22Rv1 (cell line): ENCODE measurements around the gene ZNF574.

Source experiments
- H3K27ac ChIP-seq: fragments of 450-650 bp; 2 replicates; pipeline ENCODE4 v1.5.1; 2017
- CTCF ChIP-seq: fragments of 450-650 bp; IDR thresholded peaks from 2 replicates; pipeline ENCODE4 v1.5.1; 2017; ENCODE audit warnings: mild to moderate bottlenecking
- ZFX ChIP-seq: fragments of 450-650 bp; IDR thresholded peaks from 2 replicates; pipeline ENCODE4 v1.6.1; 2017; ENCODE audit warnings: antibody characterized with exemption, borderline replicate concordance

Gene ZNF574

DNA sequence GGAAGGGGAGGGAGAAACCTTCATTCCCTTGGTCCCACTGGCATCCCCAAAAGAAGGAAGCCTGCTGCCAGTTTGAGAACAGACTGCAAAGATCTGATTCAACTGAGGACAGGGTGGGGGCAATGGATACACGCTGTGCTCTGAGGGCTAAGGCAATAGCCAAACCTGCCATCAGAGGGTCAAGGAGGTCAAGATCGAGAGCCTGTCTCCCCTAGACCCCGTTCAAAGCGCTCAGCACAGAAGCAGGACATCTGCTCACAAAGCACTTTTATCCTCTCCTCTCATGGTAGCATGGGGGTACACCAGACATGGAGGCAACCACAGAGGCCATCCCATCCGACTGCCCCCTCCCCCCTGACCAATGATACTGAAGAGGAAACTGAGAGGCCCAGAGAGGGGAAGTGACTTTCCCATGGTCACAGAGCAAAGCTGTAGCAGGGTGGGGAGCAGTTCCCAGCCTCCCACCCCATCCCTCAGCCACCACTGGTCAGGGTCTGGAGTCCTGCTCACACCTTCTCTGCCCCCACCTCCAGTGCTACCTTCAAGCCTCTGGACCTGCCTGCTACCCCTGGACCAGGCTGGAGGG is 45.2 kb downstream of the ZNF574 start:
- H3K27ac ChIP-seq = no peak overlapping the region
- no peak for TF ChIP-seq ZFX
- TF ChIP-seq CTCF = no peak

GRCh38 chr19:42121656-42122069 is 45.7 kb downstream of the ZNF574 start:
- no peak overlapping the region for H3K27ac ChIP-seq
- TF ChIP-seq CTCF = no peak
- TF ChIP-seq ZFX = no peak

DNA sequence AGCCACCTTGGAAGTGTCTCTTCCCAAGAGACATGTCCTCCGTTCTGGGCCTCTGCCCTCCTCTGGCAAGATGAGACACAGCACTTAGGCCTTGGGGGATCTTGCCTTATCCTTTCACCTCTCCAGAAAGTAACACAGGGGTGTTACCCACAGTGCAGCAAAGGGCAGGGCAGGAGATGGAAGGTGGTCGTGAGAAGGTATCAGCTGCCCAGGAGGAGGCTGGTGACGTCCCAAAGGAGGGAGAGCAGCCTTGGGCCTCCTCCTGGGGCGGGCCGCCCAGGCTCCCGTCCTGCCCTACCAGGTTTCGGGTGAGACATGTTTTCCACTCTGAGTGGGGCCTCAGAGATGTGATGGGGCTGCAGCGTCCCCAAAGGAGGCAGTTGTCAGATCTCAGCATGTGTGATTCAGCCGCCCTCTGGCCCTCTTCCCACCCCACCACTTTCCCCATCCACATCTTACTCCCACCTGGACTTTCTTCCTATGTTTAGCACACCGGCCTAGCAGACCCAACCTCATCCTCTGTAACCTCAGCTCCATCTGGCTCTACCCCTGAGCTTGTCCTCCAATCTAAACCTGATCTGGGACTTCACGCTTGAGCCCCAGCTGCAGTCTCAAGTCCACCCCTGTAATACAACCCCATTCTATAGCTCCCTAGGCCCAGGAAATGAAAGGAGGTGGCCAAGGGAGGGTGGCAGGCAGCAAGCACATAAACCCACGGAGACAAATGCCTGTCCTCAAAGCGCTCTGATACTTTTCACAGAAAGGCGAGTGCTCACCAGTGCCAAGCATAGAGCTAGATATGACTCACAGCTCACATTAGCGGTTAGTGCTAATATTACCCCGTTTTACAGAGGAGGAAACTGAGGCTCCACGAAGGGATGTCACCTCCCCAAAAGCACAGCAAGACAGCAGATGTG is 47.0 kb downstream of the ZNF574 start:
- no peak overlapping the region for H3K27ac ChIP-seq
- TF ChIP-seq CTCF (no peak), ZFX (no peak)

- TF ChIP-seq ZFX (no peak), CTCF (no peak)
- no peak overlapping the region for H3K27ac ChIP-seq
These were observed 47.8 kb downstream of the ZNF574 start for GRCh38 chr19:42123765-42124164.

DNA sequence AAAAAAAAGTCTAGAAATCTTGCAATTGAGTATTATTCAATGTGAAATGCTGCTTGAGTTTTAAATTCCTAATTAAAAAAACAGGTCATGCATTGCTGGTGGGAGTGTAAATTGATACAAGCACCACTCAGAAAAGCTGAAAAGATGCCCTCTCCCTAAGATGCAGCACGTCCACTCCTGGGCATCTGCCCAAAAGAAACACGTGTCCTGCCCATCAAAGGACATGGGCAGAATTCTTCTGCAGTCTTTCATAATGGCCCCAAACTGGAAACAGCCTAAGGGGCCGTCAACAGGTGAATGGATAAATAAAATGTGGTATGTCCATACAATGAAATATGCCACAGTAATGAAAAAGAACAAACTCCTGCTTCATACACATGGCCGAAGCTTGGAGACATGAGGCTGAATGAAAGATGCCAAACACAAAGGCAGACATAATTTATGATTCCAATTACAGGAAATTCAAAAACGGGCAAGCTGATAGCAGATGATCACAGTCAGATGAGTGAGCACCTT is 48.5 kb downstream of the ZNF574 start:
- TF ChIP-seq CTCF (no peak), ZFX (no peak)
- H3K27ac ChIP-seq = no peak overlapping the region

DNA sequence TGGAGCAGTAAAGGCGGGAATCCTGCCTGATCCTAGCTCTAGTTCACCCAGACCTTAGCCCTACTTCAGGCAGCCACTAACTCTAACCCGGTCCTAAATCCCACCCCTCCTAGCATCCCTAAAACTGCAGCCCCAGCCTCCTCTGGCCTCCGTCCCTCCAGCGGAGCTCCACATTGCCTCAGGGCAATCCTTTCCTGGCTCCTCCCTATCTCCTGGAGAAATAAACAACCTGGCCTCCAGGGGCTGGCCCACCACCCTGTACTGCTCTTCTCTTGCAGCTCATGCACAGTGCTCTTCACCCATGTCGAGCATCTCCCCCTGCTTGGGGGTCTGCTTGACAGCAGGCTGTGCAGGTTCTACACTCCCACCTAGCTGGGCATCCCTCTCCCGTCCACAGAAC is 49.6 kb downstream of the ZNF574 start:
- TF ChIP-seq ZFX (no peak), CTCF (no peak)
- H3K27ac ChIP-seq = no peak overlapping the region

DNA sequence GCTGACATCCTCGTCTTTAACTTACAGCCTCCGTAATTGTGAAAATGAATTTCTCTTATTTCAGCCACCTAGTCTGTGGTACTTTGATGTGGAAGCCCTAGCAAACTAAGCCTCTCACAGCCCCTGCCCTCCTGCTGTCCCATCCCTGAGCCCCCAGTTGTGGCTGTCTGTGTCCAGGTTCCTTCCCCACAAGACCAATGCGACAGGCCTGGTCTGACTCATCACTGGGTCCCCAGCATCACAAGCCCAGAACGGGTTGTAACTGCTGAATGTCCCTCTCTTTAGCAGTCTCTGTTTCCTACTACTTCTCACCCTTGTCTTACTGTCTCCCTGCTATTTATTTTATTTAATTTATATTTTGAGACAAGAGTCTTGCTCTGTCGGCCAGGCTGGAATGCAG is 50.6 kb downstream of the ZNF574 start:
- no peak overlapping the region for H3K27ac ChIP-seq

More for the DNA sequence above, 50.6 kb downstream of the ZNF574 start:
- TF ChIP-seq ZFX (no peak), CTCF (no peak)
